Tibial artery (tissue), 4 donors: ENCODE data around the gene PADI1.
"Not testable (repeated sequence)": the region's sequence is repeated elsewhere in the genome, so short reads cannot be mapped to it uniquely, and the experiment has no call there.

Experiments
- DNase-seq, 2 donors: peaks; one replicate each; pipeline ENCODE4 v3.0.0-alpha.2; 2019
- H3K27ac ChIP-seq, 2 donors: fragments of 200-600 bp; sonication (generic) in 1 of 2; 1 replicate in 1 of 2; 2 replicates in 1 of 2; pipeline ENCODE4 v1.5.1; 2018 to 2019; ENCODE audit warnings: mild to moderate bottlenecking in 1 of 2
- H3K27me3 ChIP-seq, 2 donors: fragments of 200-600 bp; sonication (generic) in 1 of 2; one replicate each; pipeline versions ENCODE4 v1.5.1 to v1.6.0; 2016 to 2019
- H3K36me3 ChIP-seq, 3 donors: fragments of 200-600 bp; sonication (generic) in 2 of 3; one replicate each; pipeline ENCODE4 v1.5.1; 2016 to 2019; ENCODE audit warnings: mild to moderate bottlenecking in 2 of 3
- H3K4me1 ChIP-seq, 4 donors: fragments of 200-600 bp; sonication (generic) in 2 of 4; 1 replicate in 3 of 4; 2 replicates in 1 of 4; pipeline ENCODE4 v1.5.1; 2016 to 2019
- H3K4me3 ChIP-seq, 2 donors: fragments of 200-600 bp; sonication (generic) in 1 of 2; 1 replicate in 1 of 2; 2 replicates in 1 of 2; pipeline ENCODE4 v1.5.1; 2018 to 2019; ENCODE audit warnings: mild to moderate bottlenecking in 2 of 2
- H3K9me3 ChIP-seq, 3 donors: fragments of 200-600 bp; sonication (generic) in 1 of 3; one replicate each; pipeline ENCODE4 v1.5.1; 2016 to 2019
- intact Hi-C: fragments of 100-400 bp; cut with DNase I; formaldehyde crosslinking; loops from one replicate; pipeline ENCODE4 v1.15.0; 2023; ENCODE audit warnings: low total_unique reads
- TF ChIP-seq, protein P1 (sequence below), 2 experiments: fragments of 200-600 bp in 1 of 2; fragments of 450-650 bp in 1 of 2; IDR thresholded peaks; one replicate each; pipeline ENCODE4 v1.5.1; 2017 to 2019; ENCODE audit warnings: antibody characterized with exemption in 2 of 2, mild to moderate bottlenecking in 1 of 2, moderate library complexity in 1 of 2

Gene PADI1

GRCh38 chr1:17236779-17237560 lies 32.0 kb downstream of the PADI1 start:
- no peak overlapping the region for H3K27ac ChIP-seq
- TF ChIP-seq, protein P1, sequence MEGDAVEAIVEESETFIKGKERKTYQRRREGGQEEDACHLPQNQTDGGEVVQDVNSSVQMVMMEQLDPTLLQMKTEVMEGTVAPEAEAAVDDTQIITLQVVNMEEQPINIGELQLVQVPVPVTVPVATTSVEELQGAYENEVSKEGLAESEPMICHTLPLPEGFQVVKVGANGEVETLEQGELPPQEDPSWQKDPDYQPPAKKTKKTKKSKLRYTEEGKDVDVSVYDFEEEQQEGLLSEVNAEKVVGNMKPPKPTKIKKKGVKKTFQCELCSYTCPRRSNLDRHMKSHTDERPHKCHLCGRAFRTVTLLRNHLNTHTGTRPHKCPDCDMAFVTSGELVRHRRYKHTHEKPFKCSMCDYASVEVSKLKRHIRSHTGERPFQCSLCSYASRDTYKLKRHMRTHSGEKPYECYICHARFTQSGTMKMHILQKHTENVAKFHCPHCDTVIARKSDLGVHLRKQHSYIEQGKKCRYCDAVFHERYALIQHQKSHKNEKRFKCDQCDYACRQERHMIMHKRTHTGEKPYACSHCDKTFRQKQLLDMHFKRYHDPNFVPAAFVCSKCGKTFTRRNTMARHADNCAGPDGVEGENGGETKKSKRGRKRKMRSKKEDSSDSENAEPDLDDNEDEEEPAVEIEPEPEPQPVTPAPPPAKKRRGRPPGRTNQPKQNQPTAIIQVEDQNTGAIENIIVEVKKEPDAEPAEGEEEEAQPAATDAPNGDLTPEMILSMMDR (IDR thresholded peaks at IDR 0.05): peak; percentile 87 to 92

DNA sequence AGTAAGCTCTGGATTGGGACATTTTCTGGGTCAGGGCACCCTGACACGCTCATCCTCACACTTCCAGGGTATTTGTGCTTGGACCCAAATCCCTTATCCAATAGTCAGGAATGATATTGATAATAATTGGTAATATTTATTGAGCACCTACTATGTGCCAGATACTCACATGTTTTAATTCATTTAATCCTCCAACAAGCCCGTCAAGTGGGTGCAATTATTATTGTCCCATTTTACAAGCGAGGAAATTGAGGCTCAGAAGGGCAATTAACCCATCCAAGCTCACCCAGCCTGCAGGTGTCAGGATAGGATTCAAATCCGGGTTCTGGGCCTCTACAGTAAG lies 32.6 kb downstream of the PADI1 start:
- no peak overlapping the region for H3K27ac ChIP-seq
- H3K4me1 ChIP-seq: peaks cover 0 to 6% (median 2%) of the 10 kb centered on the region in 4 donors
- DNase-seq: no peak
- no peaks in the 10 kb centered on the region for H3K9me3 ChIP-seq
- intact Hi-C loops: loop anchor here (5.0 kb wide), 1 partner anchor 180 kb away; no protein-coding TSS in a partner anchor
- TF ChIP-seq, protein P1 (IDR thresholded peaks at IDR 0.05): no peak
- H3K36me3 ChIP-seq: no peaks in the 10 kb centered on the region
- H3K27me3 ChIP-seq: peaks cover 0 to 9% of the 10 kb centered on the region in 2 donors
- H3K4me3 ChIP-seq: no peak overlapping the region

More at GRCh38 chr1:17236779-17237560, 32.0 kb downstream of the PADI1 start:
- Histone ChIP-seq H3K9me3 (no peaks in the 10 kb centered on the region), H3K4me1 (peaks cover 0 to 6% (median 2%) of the 10 kb centered on the region in 4 donors), H3K36me3 (no peaks in the 10 kb centered on the region), H3K4me3 (no peak overlapping the region), H3K27me3 (peaks cover 0 to 5% of the 10 kb centered on the region in 2 donors)
- intact Hi-C loops: loop anchor here (5.0 kb wide), 1 partner anchor 180 kb away; no protein-coding TSS in a partner anchor
- DNase-seq: peak; percentile 80 to 85

DNA sequence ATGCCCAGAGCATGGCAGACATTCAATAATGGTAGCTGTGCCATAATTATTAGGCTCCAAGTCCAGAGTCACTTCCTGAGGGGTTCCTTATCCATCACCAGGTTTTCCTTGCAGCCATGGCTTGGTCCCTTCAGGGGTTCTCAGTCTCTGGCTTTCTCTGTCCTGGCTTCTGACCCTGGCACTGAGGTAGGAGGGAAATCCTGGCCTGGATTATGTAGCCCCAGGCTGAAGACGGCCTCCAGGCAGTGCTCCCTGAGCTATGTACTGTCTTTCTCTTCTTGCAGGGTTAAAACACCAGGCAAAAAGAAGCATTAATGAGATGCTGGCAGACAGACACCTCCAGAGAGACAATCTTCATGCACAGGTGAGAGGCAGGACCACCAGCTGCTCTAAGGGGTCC lies 34.5 kb downstream of the PADI1 start:
- Histone ChIP-seq H3K4me1 (peaks cover 0 to 3% (median 0%) of the 10 kb centered on the region in 4 donors), H3K4me3 (no peak overlapping the region), H3K36me3 (no peaks in the 10 kb centered on the region), H3K27ac (no peak overlapping the region), H3K27me3 (peaks cover 0 to 12% of the 10 kb centered on the region in 2 donors), H3K9me3 (no peaks in the 10 kb centered on the region)
- intact Hi-C loops: loop anchor here (5.0 kb wide), 1 partner anchor 182 kb away; no protein-coding TSS in a partner anchor
- TF ChIP-seq, protein P1 (IDR thresholded peaks at IDR 0.05): no peak
- no peak for DNase-seq

- H3K4me1 ChIP-seq, H3K9me3 ChIP-seq, DNase-seq, H3K36me3 ChIP-seq, H3K27ac ChIP-seq, intact Hi-C loops, H3K4me3 ChIP-seq, H3K27me3 ChIP-seq: not testable (repeated sequence)
These were observed 36.3 kb downstream of the PADI1 start for GRCh38 chr1:17241011-17241779.

DNA sequence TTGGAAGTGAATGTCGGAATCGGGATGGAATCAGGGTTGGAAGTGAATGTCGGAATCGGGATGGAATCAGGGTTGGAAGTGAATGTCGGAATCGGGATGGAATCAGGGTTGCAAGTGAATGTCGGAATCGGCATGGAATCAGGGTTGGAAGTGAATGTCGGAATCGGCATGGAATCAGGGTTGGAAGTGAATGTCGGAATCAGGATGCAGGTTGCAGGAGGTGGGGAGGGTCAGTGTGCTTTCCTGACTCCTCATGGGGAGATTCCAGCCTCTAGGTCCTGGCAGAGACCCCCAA lies 36.8 kb downstream of the PADI1 start:
- H3K4me1 ChIP-seq, DNase-seq, H3K27ac ChIP-seq, H3K36me3 ChIP-seq, H3K4me3 ChIP-seq, intact Hi-C loops, H3K9me3 ChIP-seq: not testable (repeated sequence)
- peaks cover 0 to 13% of the 10 kb centered on the region in 2 donors for H3K27me3 ChIP-seq

DNA sequence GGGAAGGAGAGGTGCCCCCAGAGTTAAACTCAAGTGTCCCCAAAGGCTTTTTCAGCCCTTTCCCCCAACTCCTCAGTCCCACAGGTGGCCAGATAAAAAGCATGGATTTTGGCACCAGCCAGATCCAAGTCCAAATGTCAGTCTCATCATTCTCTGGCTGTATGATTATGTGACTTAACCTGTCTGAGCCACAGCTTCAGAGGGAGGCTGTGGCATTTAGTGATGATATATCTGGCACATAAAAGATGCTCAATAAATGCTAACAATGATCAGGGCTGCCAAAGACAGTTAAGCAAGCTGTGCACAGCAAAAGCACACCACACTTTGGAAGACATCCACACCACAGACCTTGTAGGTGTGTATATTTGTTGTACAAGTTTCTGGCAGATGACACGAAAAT lies 38.3 kb downstream of the PADI1 start:
- Histone ChIP-seq H3K27me3 (peaks cover 0 to 19% of the 10 kb centered on the region in 2 donors), H3K4me3 (no peak overlapping the region), H3K36me3 (no peaks in the 10 kb centered on the region), H3K9me3 (no peaks in the 10 kb centered on the region), H3K27ac (no peak overlapping the region), H3K4me1 (no peaks in the 10 kb centered on the region)
- TF ChIP-seq, protein P1 (IDR thresholded peaks at IDR 0.05): no peak
- intact Hi-C loops: no loop called here
- DNase-seq: no peak
